GM19240 (cell line): ENCODE measurements around the gene LHFPL6.

Source experiments
- DNase-seq: peaks from one replicate; pipeline ENCODE4 v3.0.0; 2011; ENCODE audit warnings: low spot score; ENCODE audit not compliant: insufficient read length

Gene LHFPL6

GRCh38 chr13:39557285-39557955 is 45.6 kb downstream of the LHFPL6 start:
- DNase-seq, result no peak

DNA sequence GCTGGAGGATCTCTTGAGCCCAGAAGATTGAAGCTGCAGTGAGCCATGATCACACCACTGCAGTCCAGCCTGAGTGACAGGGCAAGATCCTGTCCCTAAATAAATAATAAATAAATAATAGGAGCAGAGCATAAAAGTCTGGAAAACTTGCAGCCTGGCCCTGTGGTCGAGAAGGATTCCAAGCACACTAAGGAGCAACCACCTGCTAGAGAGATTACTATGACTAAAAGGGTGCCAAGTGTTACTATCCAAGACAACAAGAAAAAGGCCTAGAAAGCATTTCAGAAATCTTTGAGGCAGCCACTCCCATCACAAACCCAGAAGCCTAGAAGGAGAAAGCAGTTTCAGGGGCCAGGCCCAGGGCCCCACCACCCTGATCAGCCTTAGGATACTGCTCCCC is 46.1 kb downstream of the LHFPL6 start:
- no peak for DNase-seq

DNA sequence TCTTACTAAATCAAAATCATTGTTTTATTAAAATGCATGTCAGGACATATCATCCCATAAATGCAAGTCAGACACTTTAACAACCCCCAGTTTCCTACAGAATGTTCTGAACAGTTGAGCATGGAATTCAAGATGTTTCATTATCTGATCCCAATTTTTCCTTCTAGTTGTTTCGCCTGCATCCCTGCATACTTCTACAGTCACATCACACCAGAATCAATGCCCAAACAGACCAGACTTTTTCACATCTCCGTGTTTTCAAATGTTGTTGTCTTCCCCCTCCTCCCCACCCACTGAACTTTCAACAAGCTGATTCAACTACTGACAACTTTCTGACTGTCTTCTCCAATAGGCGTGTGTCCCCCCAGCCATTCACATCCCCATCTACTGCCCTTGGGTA is 48.6 kb downstream of the LHFPL6 start:
- DNase-seq, result no peak

- no peak for DNase-seq
Measured at GRCh38 chr13:39552246-39552645, 50.7 kb downstream of the LHFPL6 start.

DNA sequence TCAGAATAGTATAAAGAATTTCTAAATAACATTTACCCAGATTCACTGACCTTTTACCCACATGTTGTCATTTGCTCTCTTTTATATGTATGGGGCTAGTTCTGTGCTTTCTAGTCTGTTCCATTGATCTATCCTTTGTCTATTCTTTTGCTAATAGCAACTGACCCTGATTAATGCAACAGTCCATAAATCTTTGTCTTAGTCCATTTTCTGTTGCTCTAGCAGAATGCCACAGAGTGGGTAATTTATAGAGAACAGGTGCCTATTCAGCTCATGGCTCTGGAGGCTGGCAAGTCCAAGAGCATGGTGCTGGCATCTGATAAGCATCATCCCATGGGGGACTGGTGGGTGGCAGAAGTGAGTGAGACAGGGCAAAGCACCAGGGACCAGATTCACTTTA is 52.1 kb downstream of the LHFPL6 start:
- no peak for DNase-seq

GRCh38 chr13:39547108-39547507 is 55.9 kb downstream of the LHFPL6 start:
- no peak for DNase-seq

- DNase-seq, result no peak
Measured at GRCh38 chr13:39542361-39542760, 60.6 kb downstream of the LHFPL6 start.

DNA sequence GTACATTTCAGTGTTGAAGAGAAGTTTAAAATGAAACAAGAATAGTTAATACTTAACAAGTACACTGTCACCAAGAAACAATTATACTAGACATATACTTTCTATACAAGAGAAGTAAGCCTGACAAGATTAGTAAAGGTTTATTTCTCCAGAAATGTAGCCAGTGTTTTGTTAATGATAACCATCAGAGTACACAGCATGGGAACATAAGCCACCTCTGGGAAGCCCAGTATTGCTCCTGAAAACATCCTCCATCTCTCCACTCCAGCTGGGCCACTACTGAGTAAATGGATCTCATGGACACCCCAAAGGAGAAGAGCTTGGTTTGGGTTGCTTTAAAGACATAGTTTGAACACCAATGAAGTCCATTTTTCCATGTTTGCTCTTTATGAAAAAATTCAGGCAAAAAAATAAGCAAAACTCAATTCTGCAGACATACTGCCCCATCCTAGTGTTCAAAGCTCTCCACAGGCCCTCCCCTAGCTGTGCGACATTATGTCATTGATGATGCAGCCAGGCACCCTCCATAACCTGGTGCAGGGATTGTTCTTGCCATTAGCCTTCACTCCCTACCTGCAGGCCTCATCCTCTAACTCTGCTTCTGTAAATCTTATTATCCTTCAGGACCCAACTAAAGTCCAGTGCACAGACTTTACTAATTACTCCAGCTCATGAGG is 61.9 kb downstream of the LHFPL6 start:
- DNase-seq, result no peak

GRCh38 chr13:39538816-39539790 is 63.9 kb downstream of the LHFPL6 start:
- no peak for DNase-seq

DNA sequence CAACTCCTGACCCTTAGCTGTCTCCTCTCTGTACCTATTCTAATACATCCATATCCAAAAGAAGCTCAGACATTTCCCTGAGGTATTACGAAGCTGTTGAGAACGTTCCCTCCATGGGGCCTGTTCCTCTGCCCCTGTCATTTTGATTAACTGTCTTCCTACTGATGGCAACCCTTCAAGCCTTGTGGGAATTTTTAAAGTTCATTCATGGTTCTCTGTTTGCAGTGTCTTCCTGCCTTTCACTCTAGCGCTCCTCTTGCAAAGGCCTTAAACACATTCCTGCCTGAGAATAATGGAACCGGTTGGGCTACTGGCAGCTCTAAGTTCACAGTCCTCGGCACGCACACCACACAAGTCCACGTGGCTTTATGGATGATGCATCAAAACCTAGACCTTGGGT is 66.1 kb downstream of the LHFPL6 start:
- no peak for DNase-seq

- no peak for DNase-seq
Measured at GRCh38 chr13:39536274-39536673, 66.7 kb downstream of the LHFPL6 start.

GRCh38 chr13:39533651-39534150 is 69.3 kb downstream of the LHFPL6 start:
- no peak for DNase-seq

- DNase-seq, result no peak
Measured at GRCh38 chr13:39531646-39532045, 71.3 kb downstream of the LHFPL6 start.

DNA sequence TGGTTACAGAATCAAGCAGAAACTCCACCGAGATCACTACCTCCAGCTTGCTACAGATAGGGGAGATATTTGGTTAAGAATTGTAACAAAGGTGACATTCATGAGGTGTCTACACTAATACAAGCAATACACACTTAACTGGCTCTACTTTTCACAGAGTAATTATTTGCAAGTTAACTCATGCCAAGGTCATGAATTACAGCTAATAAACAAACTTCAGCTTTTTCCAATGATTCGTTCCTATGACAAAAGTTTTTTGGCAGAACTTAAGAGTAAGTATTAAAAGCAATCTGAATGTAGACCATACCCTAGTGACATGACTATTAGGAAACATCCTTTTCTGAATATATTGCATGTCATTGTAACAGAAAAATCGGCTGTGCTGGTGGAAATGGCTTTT is 72.1 kb downstream of the LHFPL6 start:
- no peak for DNase-seq

- no peak for DNase-seq
Measured at GRCh38 chr13:39528661-39528980, 74.4 kb downstream of the LHFPL6 start.

GRCh38 chr13:39527961-39528660 is 74.9 kb downstream of the LHFPL6 start:
- DNase-seq, result no peak

GRCh38 chr13:39527301-39527700 is 75.7 kb downstream of the LHFPL6 start:
- DNase-seq, result no peak

DNA sequence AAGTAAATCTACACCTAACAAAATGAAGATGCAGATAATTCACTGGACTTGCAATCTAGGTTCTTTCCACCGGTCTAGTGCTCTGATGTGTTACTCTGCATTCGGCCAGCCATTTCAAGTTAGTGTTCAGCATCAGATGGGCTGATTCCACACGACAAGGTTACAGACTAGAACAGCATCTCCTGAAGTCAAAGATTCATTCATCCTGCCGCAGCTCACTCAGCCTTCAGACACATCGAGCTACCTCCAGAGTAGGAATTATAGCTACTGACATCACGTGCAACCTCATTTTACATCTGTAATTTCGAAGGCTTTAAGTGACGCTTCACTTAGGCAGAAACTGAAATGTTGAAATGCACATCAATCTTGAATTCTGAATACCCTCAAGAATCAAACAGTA is 76.5 kb downstream of the LHFPL6 start:
- no peak for DNase-seq

GRCh38 chr13:39525506-39525905 is 77.5 kb downstream of the LHFPL6 start:
- DNase-seq, result no peak

DNA sequence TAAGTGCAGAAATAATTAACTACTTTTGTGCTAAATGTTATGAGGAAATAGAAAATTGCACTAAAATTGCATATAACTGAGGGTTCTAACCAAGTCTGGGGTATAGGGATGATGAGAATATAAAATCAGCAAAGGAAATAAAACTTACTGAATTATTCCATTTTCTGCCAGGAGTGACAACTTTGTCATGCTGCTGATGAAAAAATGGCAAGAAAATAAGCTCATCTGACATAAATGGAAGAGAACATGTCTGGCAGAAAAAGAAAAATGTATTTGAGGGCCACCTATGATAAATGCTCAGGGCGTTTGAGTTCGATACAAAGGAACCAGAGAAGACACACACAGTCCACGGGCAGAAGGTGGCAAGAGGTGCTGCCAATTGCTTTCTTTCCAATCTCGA is 78.2 kb downstream of the LHFPL6 start:
- DNase-seq, result no peak

- no peak for DNase-seq
Measured at GRCh38 chr13:39522329-39522728, 80.7 kb downstream of the LHFPL6 start.
